ENCODE measurements around the gene BAIAP2L2. TPM values are rescaled to one million over a fixed set of nuclear protein-coding genes. Genes with fewer than 3 reads are reported as not detected.
"Not testable (repeated sequence)": the region's sequence is repeated elsewhere in the genome, so short reads cannot be mapped to it uniquely, and the experiment has no call there.

The BAIAP2L2 gene
- total and polyA plus RNA-seq, 10 of the 15 experiments (the other 5 are each of a cell fraction or from before 2014, with no cell fraction given), result 0.08 to 0.38 (median 0.14) TPM; not detected in 6

DNA sequence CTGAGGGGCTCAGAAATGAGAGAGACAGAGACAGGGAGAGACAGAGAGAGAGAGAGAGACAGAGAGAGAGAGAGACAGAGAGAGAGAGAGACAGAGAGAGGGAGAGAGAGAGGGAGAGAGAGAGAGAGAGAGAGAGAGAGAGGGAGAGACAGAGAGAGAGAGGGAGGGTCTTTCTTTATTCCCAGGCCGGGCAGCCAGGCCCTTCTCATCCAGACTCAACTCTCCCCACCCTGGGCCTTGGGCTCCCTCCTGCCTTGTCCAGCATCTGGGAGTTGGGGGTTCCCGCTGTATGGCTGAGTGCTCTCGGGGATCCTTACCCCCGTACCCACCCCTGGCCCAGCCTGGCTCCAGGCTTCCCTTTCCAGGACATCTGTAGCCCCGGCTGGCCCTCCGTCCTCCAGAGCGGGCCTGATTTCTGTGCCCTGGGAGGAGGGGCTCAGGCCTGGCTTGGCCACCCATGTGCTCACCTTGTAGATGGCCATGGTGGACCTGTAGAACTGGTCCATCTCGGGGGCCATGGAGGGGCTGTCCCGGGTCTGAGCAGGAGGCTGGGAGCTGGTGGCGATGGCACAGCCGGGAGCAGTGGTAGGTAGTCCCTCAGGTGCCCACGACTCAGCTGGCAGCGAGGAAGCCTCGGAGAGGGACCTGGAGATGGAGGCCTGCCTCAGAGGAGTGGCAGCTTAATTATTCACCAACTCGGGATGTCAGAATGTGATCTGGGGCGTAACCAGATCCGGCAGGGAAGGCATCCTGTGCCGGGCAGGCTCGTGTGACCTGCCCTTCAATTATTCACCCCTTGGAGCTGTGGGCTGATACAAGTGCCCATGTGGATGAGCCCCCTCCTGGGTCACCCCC, at the start of gene BAIAP2L2 (continued):
- TF ChIP-seq ZNF384 (IDR thresholded peaks at IDR 0.05; ENCODE audit: borderline replicate concordance, low read depth, low read length), result no peak
- no peak for TF ChIP-seq RAD51 (IDR thresholded peaks at IDR 0.05)
- no peak for TF ChIP-seq NR2C1 (IDR thresholded peaks at IDR 0.05)
- no peak for TF ChIP-seq ZNF622 (IDR thresholded peaks at IDR 0.05)

DNA sequence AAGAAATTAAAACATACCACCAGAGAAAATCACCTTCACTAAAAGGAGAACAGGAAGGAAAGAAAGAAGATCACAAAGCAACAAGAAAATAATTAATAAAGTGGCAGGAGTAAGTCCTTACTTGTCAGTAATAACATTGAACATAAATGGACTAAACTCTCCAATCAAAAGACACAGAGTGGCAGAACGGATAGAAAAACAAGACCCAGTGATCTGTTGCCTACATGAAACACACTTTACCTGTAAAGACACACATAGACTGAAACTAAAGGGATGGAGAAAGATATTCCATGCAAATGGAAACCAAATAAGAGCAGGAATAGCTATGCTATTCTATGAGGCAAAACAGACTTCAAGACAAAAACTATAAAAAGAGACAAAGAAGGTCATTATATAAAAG, 45.2 kb upstream of the BAIAP2L2 start:
- ATAC-seq, result no peak
- Histone ChIP-seq H3K9ac (ENCODE audit: control insufficient read depth, insufficient read depth, low read length) (no peak overlapping the region), H3K36me3 (ENCODE audit: control insufficient read depth in 2 of 2, insufficient read depth in 2 of 2, low read length in 1 of 2) (no peaks in the 10 kb centered on the region), H3K4me2 (ENCODE audit: control insufficient read depth, insufficient read depth) (no peak overlapping the region), H3K9me3 (replicated peaks; ENCODE audit: control insufficient read depth, insufficient read depth, low read length) (no peaks in the 10 kb centered on the region), H3K79me2 (ENCODE audit: control insufficient read depth, insufficient read depth, low read length) (no peaks in the 10 kb centered on the region), H3K27me3 (replicated peaks in 1 of 2; ENCODE audit: control insufficient read depth in 2 of 2, insufficient read depth in 2 of 2, low read length in 1 of 2) (no peaks in the 10 kb centered on the region), H4K20me1 (ENCODE audit: control insufficient read depth, insufficient read depth) (no peaks in the 10 kb centered on the region), H3K4me1 (ENCODE audit: control insufficient read depth, insufficient read depth, low read length) (peaks cover 3% of the 10 kb centered on the region), H3K27ac (ENCODE audit: control insufficient read depth, insufficient read depth) (no peak overlapping the region), H3K4me3 (no peak overlapping the region), H2AFZ (ENCODE audit: control insufficient read depth, low read depth, low read length) (no peak overlapping the region)
- POLR2A ChIA-PET, result no interaction called here
- DNase-seq (ENCODE audit: low read depth, low spot score), result no peak
- SMC1A ChIA-PET (ENCODE audit: uncharacterized antibody, unreplicated experiment), result no interaction called here
- BruUV-seq (replicated peaks), result no TSS peak
- TF ChIP-seq RBBP5 (conservative IDR thresholded peaks at IDR 0.05), result no peak
- no peak for TF ChIP-seq TCF3 (IDR thresholded peaks at IDR 0.05; ENCODE audit: borderline replicate concordance, insufficient read depth, low read depth, low read length)
- TF ChIP-seq, protein P1, sequence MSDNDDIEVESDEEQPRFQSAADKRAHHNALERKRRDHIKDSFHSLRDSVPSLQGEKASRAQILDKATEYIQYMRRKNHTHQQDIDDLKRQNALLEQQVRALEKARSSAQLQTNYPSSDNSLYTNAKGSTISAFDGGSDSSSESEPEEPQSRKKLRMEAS (IDR thresholded peaks at IDR 0.05; ENCODE audit: low read depth, low read length), result no peak
- TF ChIP-seq SREBF2 (IDR thresholded peaks at IDR 0.05; ENCODE audit: low read length), result no peak
- TF ChIP-seq TAF1 (IDR thresholded peaks at IDR 0.05; ENCODE audit: borderline replicate concordance, low read depth, low read length), result no peak
- RAD21 ChIA-PET (ENCODE audit: unreplicated experiment), result no interaction called here
- CTCF ChIA-PET, result interaction anchor here (1.0 kb wide), 1 partner anchor 104 kb away, joined by 3 read pairs; no protein-coding TSS in a partner anchor
- FAIRE-seq, result no peak
- in situ Hi-C loops (cut with MboI) (no loop called here), intact Hi-C loops (cut with micrococcal nuclease; ENCODE audit: unreplicated experiment) (no loop called here)
- 91% methylated on average over 1 of the region's 1 CpG for WGBS (ENCODE audit: insufficient coverage, insufficient replicate concordance, low lambda C conversion rate, missing lambda C conversion rate)

- H3K9me3 ChIP-seq (replicated peaks; ENCODE audit: control insufficient read depth, insufficient read depth, low read length); intact Hi-C loops (cut with micrococcal nuclease; ENCODE audit: unreplicated experiment); H3K4me1 ChIP-seq (ENCODE audit: control insufficient read depth, insufficient read depth, low read length); H3K9ac ChIP-seq (ENCODE audit: control insufficient read depth, insufficient read depth, low read length); ATAC-seq; H3K4me3 ChIP-seq; BruUV-seq (replicated peaks); FAIRE-seq; H3K4me2 ChIP-seq (ENCODE audit: control insufficient read depth, insufficient read depth); H3K36me3 ChIP-seq (ENCODE audit: control insufficient read depth in 2 of 2, insufficient read depth in 2 of 2, low read length in 1 of 2); H2AFZ ChIP-seq (ENCODE audit: control insufficient read depth, low read depth, low read length); in situ Hi-C loops (cut with MboI); H4K20me1 ChIP-seq (ENCODE audit: control insufficient read depth, insufficient read depth); SMC1A ChIA-PET (ENCODE audit: uncharacterized antibody, unreplicated experiment); H3K27ac ChIP-seq (ENCODE audit: control insufficient read depth, insufficient read depth); H3K79me2 ChIP-seq (ENCODE audit: control insufficient read depth, insufficient read depth, low read length); RAD21 ChIA-PET (ENCODE audit: unreplicated experiment); H3K27me3 ChIP-seq (replicated peaks in 1 of 2; ENCODE audit: control insufficient read depth in 2 of 2, insufficient read depth in 2 of 2, low read length in 1 of 2); DNase-seq (ENCODE audit: low read depth, low spot score): not testable (repeated sequence)
- WGBS (ENCODE audit: insufficient coverage, insufficient replicate concordance, low lambda C conversion rate, missing lambda C conversion rate), result 50% methylated on average over 1 of the region's 1 CpG
- POLR2A ChIA-PET, result interaction anchor here (0.6 kb wide), 1 partner anchor 491 kb away, joined by 4 read pairs; no protein-coding TSS in a partner anchor
- CTCF ChIA-PET, result interaction anchor here (0.8 kb wide), 1 partner anchor 102 kb away, joined by 3 read pairs; no protein-coding TSS in a partner anchor
These were observed 44.1 kb upstream of the BAIAP2L2 start for GRCh38 chr22:38154563-38154915.

All from GM12878 (cell line).